ENCODE data around the gene NCKAP1. TPM values are rescaled to one million over a fixed set of nuclear protein-coding genes. Genes with fewer than 3 reads are reported as not detected.

NCKAP1 gene
- total and polyA plus RNA-seq, 2 of the 4 experiments (the other 2 are of a cell fraction): 91.1 to 160 TPM

- no peak overlapping the region for H2BK5ac ChIP-seq (ENCODE audit: low read depth, low read length, poor library complexity, severe bottlenecking)
- no peak overlapping the region for H3K14ac ChIP-seq (replicated peaks; ENCODE audit: low read depth, low read length)
- no peak for ATAC-seq (ENCODE audit: low read depth)
- H3K56ac ChIP-seq (ENCODE audit: extremely low read depth, insufficient read depth, low read length): no peak overlapping the region
- dilution Hi-C loops (cut with HindIII; ENCODE audit: low sequenced_read_pairs, unreplicated experiment): no loop called here
- H4K5ac ChIP-seq (ENCODE audit: low read depth, low read length): no peak overlapping the region
- DNase-seq: no peak
- H2BK120ac ChIP-seq (ENCODE audit: low read depth, low read length): no peak overlapping the region
- no peak overlapping the region for H2AK5ac ChIP-seq (ENCODE audit: low read depth, low read length)
- H3K27me3 ChIP-seq (ENCODE audit: control insufficient read depth, insufficient read depth, low read length): no peaks in the 10 kb centered on the region
- no peak overlapping the region for H3K4me2 ChIP-seq (ENCODE audit: low read depth, low read length)
- CTCF ChIA-PET: no interaction called here
- H3K4me3 ChIP-seq (ENCODE audit: insufficient read depth, low read depth, low read length): no peak overlapping the region
- no peak for TF ChIP-seq USF2 (IDR thresholded peaks at IDR 0.05; ENCODE audit: low read depth, low read length)
- no peak for TF ChIP-seq MAZ (IDR thresholded peaks at IDR 0.05; ENCODE audit: borderline replicate concordance, low read depth, low read length)
- TF ChIP-seq ELK1 (IDR thresholded peaks at IDR 0.05; ENCODE audit: borderline replicate concordance, low read depth, low read length): no peak
- TF ChIP-seq SMC3 (IDR thresholded peaks at IDR 0.05; ENCODE audit: low read depth, low read length): no peak
- no peaks in the 10 kb centered on the region for H3K4me1 ChIP-seq (ENCODE audit: control insufficient read depth, insufficient read depth, low read length)
- peaks cover 31% of the 10 kb centered on the region; the same call in 1 of the 2 replicates for H4K20me1 ChIP-seq (ENCODE audit: insufficient read depth, low read length)
- peaks cover 2 to 34% of the 10 kb centered on the region in 2 experiments for H3K79me1 ChIP-seq (ENCODE audit: low read depth in 1 of 2, low read length in 2 of 2)
- H3K9ac ChIP-seq (ENCODE audit: low read depth, low read length): no peak overlapping the region
- no peak overlapping the region for H3K4ac ChIP-seq (ENCODE audit: low read depth, low read length)
- H3K36me3 ChIP-seq (ENCODE audit: control insufficient read depth, insufficient read depth, low read length): peaks cover 9% of the 10 kb centered on the region
- no peak overlapping the region for H2AK9ac ChIP-seq (replicated peaks; ENCODE audit: low read depth, low read length, poor library complexity)
- in situ Hi-C loops (cut with MboI; ENCODE audit: low sequenced_read_pairs): no loop called here
- H2AFZ ChIP-seq (replicated peaks; ENCODE audit: low read length, poor library complexity): no peak overlapping the region
- no CpG with 5 or more reads among the region's 2 CpGs for WGBS, 2 experiments (ENCODE audit: extremely low coverage in 2 of 2, insufficient read length in 1 of 2)
- no peak overlapping the region for H2BK20ac ChIP-seq (ENCODE audit: low read depth, low read length)
- H3K18ac ChIP-seq (ENCODE audit: low read depth, low read length): no peak overlapping the region
- POLR2A ChIA-PET (ENCODE audit: unreplicated experiment): no interaction called here
- no peaks in the 10 kb centered on the region; the same call in 1 of the 2 replicates for H3K9me1 ChIP-seq (ENCODE audit: insufficient read depth, low read length)
- BruUV-seq (replicated peaks): no TSS peak
- no peak overlapping the region for H4K8ac ChIP-seq (ENCODE audit: low read depth in 2 of 2, low read length in 2 of 2)
- no peak overlapping the region for H4K91ac ChIP-seq (ENCODE audit: insufficient read depth, low read depth, low read length)
- H3K9me3 ChIP-seq (ENCODE audit: control insufficient read depth, insufficient read depth, low read length): no peaks in the 10 kb centered on the region
- intact Hi-C loops (cut with micrococcal nuclease): no loop called here
- no peak overlapping the region for H2BK15ac ChIP-seq (ENCODE audit: low read depth, low read length)
- H3K23ac ChIP-seq (ENCODE audit: low read depth, low read length): no peak overlapping the region
- no peak overlapping the region for H3K27ac ChIP-seq (ENCODE audit: insufficient read depth, low read length)
Observed at GRCh38 chr2:183001948-183002347, 36.3 kb downstream of the NCKAP1 start.
